Activated CD4-positive, alpha-beta memory T cell treated with anti-CD3 and anti-CD28 coated beads, Interleukin-2, amount 10 ng/mL, durations not matched to agents 7 days and 5 days (primary cell): ENCODE results near the gene KIF3C. TPM values are rescaled to one million over a fixed set of nuclear protein-coding genes. Genes with fewer than 3 reads are reported as not detected.
A peak's percentile ranks its signal among the peaks of the same experiment; 100 is the strongest.
"Not testable (repeated sequence)": the region's sequence is repeated elsewhere in the genome, so short reads cannot be mapped to it uniquely, and the experiment has no call there.

ENCODE experiments used
- CTCF ChIA-PET: fragments of 350-600 bp; sonication (Branson Sonifier 250); formaldehyde crosslinking; loops from one replicate; lab custom pipeline; 2021; ENCODE audit warnings: antibody characterized with exemption, inconsistent platforms; lab: Charles Lee
- POLR2A ChIA-PET: fragments of 350-600 bp; sonication (Branson Sonifier 250); formaldehyde crosslinking; loops from one replicate; lab custom pipeline; 2021; ENCODE audit warnings: antibody characterized with exemption; lab: Charles Lee
- DNase-seq: peaks from one replicate; pipeline ENCODE4 v3.0.0-alpha.2; 2020
- H3K27ac Mint-ChIP-seq: one replicate; pipeline ENCODE4 v1.8.0; 2021; ENCODE audit warnings: mild to moderate bottlenecking, mixed read lengths
- H3K27me3 Mint-ChIP-seq: one replicate; pipeline ENCODE4 v1.8.0; 2021; ENCODE audit warnings: mixed read lengths
- H3K36me3 Mint-ChIP-seq: one replicate; pipeline ENCODE4 v1.8.0; 2021; ENCODE audit warnings: low read depth, mixed read lengths
- H3K4me1 Mint-ChIP-seq: one replicate; pipeline ENCODE4 v1.8.0; 2021; ENCODE audit warnings: mixed read lengths
- H3K4me3 Mint-ChIP-seq: one replicate; pipeline ENCODE4 v1.8.0; 2021; ENCODE audit warnings: mild to moderate bottlenecking, mixed read lengths
- H3K9me3 Mint-ChIP-seq: one replicate; pipeline ENCODE4 v1.8.0; 2021; ENCODE audit warnings: mixed read lengths
- total RNA-seq, 2 experiments: library from RNA; stranded (reverse); gene quantifications; one replicate each; pipeline ENCODE4 v1.2.3, GENCODE V29; 2021

The KIF3C gene
- total RNA-seq, 2 experiments from 2014 or later: 10.3 to 10.7 TPM

- Mint-ChIP-seq H3K36me3 (no peaks in the 10 kb centered on the region), H3K4me1 (peaks cover 14% of the 10 kb centered on the region), H3K27ac (no peak overlapping the region), H3K4me3 (no peak overlapping the region), H3K27me3 (no peaks in the 10 kb centered on the region), H3K9me3 (no peaks in the 10 kb centered on the region)
- ChIA-PET POLR2A (no interaction called here), CTCF (interaction anchor here (0.5 to 1.6 kb wide), 2 partner anchors 26 to 500 kb away, joined by 3 to 4 read pairs; no protein-coding TSS in a partner anchor)
- no peak for DNase-seq
Measured at GRCh38 chr2:25976983-25977741, 5.1 kb downstream of the KIF3C start.

- CTCF ChIA-PET: interaction anchor here (1.0 to 2.3 kb wide), 5 partner anchors 11 to 121 kb away, joined by 3 to 10 read pairs (median 4); no protein-coding TSS in a partner anchor
- no peaks in the 10 kb centered on the region for H3K27me3 Mint-ChIP-seq
Measured at GRCh38 chr2:25972049-25972823, 10.1 kb downstream of the KIF3C start.

GRCh38 chr2:25971596-25971995, 10.7 kb downstream of the KIF3C start:
- Mint-ChIP-seq H3K4me1 (peaks cover 5% of the 10 kb centered on the region), H3K36me3 (no peaks in the 10 kb centered on the region), H3K9me3 (no peaks in the 10 kb centered on the region), H3K4me3 (no peak overlapping the region), H3K27ac (no peak overlapping the region), H3K27me3 (no peaks in the 10 kb centered on the region)
- ChIA-PET POLR2A (interaction anchor here (2.2 kb wide), 1 partner anchor 10 kb away, joined by 13 read pairs; the partner anchor contains the start of gene KIF3C), CTCF (interaction anchor here (1.0 to 2.3 kb wide), 4 partner anchors 10 to 21 kb away, joined by 3 to 10 read pairs (median 4); partner anchors contain the start of gene KIF3C)
- no peak for DNase-seq

More at GRCh38 chr2:25972049-25972823, 10.1 kb downstream of the KIF3C start:
- POLR2A ChIA-PET: interaction anchor here (2.2 kb wide), 1 partner anchor 9 kb away, joined by 13 read pairs; the partner anchor contains the start of gene KIF3C
- no peak for DNase-seq
- no peak overlapping the region for H3K4me3 Mint-ChIP-seq
- H3K27ac Mint-ChIP-seq: no peak overlapping the region
- H3K36me3 Mint-ChIP-seq: no peaks in the 10 kb centered on the region
- peaks cover 6% of the 10 kb centered on the region for H3K4me1 Mint-ChIP-seq
- no peaks in the 10 kb centered on the region for H3K9me3 Mint-ChIP-seq

GRCh38 chr2:25966531-25967270, 15.6 kb downstream of the KIF3C start:
- Mint-ChIP-seq H3K27ac (no peak overlapping the region), H3K27me3 (no peaks in the 10 kb centered on the region), H3K4me1 (peaks cover 11% of the 10 kb centered on the region), H3K9me3 (no peaks in the 10 kb centered on the region), H3K4me3 (no peak overlapping the region), H3K36me3 (no peaks in the 10 kb centered on the region)
- CTCF ChIA-PET: interaction anchor here (1.1 to 1.3 kb wide), 2 partner anchors 10 to 12 kb away, joined by 3 read pairs; no protein-coding TSS in a partner anchor
- no peak for DNase-seq
- POLR2A ChIA-PET: no interaction called here

GRCh38 chr2:25964891-25965290, 17.4 kb downstream of the KIF3C start:
- H3K27ac Mint-ChIP-seq: no peak overlapping the region
- H3K27me3 Mint-ChIP-seq: no peaks in the 10 kb centered on the region
- no peak overlapping the region for H3K4me3 Mint-ChIP-seq
- no peaks in the 10 kb centered on the region for H3K9me3 Mint-ChIP-seq
- POLR2A ChIA-PET: no interaction called here
- CTCF ChIA-PET: no interaction called here
- DNase-seq: no peak
- peaks cover 25% of the 10 kb centered on the region for H3K4me1 Mint-ChIP-seq
- no peaks in the 10 kb centered on the region for H3K36me3 Mint-ChIP-seq

GRCh38 chr2:25960920-25961319, 21.4 kb downstream of the KIF3C start:
- ChIA-PET CTCF (interaction anchor here (0.6 to 3.5 kb wide), 5 partner anchors 10 to 39 kb away, joined by 3 to 16 read pairs (median 4); no protein-coding TSS in a partner anchor), POLR2A (interaction anchor here (1.0 kb wide), 1 partner anchor 72 kb away, joined by 3 read pairs; the partner anchor contains the start of gene RAB10)
- H3K4me1 Mint-ChIP-seq: peaks cover 20% of the 10 kb centered on the region
- H3K9me3 Mint-ChIP-seq: no peaks in the 10 kb centered on the region
- H3K27ac Mint-ChIP-seq: peak overlapping the region; percentile 48
- no peak overlapping the region for H3K4me3 Mint-ChIP-seq
- no peaks in the 10 kb centered on the region for H3K36me3 Mint-ChIP-seq
- no peaks in the 10 kb centered on the region for H3K27me3 Mint-ChIP-seq
- no peak for DNase-seq

GRCh38 chr2:25960396-25960795, 21.9 kb downstream of the KIF3C start:
- H3K9me3 Mint-ChIP-seq: no peaks in the 10 kb centered on the region
- CTCF ChIA-PET: interaction anchor here (1.3 to 3.5 kb wide), 4 partner anchors 9 to 31 kb away, joined by 3 to 16 read pairs (median 4); no protein-coding TSS in a partner anchor
- DNase-seq: no peak
- no peak overlapping the region for H3K4me3 Mint-ChIP-seq
- H3K27me3 Mint-ChIP-seq: no peaks in the 10 kb centered on the region
- POLR2A ChIA-PET: interaction anchor here (1.0 kb wide), 1 partner anchor 73 kb away, joined by 3 read pairs; the partner anchor contains the start of gene RAB10
- peaks cover 20% of the 10 kb centered on the region for H3K4me1 Mint-ChIP-seq
- H3K27ac Mint-ChIP-seq: no peak overlapping the region
- H3K36me3 Mint-ChIP-seq: no peaks in the 10 kb centered on the region

GRCh38 chr2:25958611-25959010, 23.7 kb downstream of the KIF3C start:
- POLR2A ChIA-PET, H3K27me3 Mint-ChIP-seq, DNase-seq, H3K27ac Mint-ChIP-seq, H3K9me3 Mint-ChIP-seq, H3K36me3 Mint-ChIP-seq, H3K4me3 Mint-ChIP-seq: not testable (repeated sequence)
- peaks cover 20% of the 10 kb centered on the region for H3K4me1 Mint-ChIP-seq
- CTCF ChIA-PET: interaction anchor here (0.5 to 3.5 kb wide), 2 partner anchors 7 to 102 kb away, joined by 4 to 16 read pairs; no protein-coding TSS in a partner anchor

GRCh38 chr2:25957743-25958142, 24.6 kb downstream of the KIF3C start:
- POLR2A ChIA-PET: no interaction called here
- H3K36me3 Mint-ChIP-seq: no peaks in the 10 kb centered on the region
- H3K4me3 Mint-ChIP-seq: no peak overlapping the region
- CTCF ChIA-PET: interaction anchor here (4.0 kb wide), 1 partner anchor 106 kb away, joined by 11 read pairs; no protein-coding TSS in a partner anchor
- no peaks in the 10 kb centered on the region for H3K9me3 Mint-ChIP-seq
- H3K27me3 Mint-ChIP-seq: no peaks in the 10 kb centered on the region
- peaks cover 20% of the 10 kb centered on the region for H3K4me1 Mint-ChIP-seq
- no peak for DNase-seq
- no peak overlapping the region for H3K27ac Mint-ChIP-seq

- ChIA-PET CTCF (interaction anchor here (0.8 to 4.0 kb wide), 10 partner anchors 8 to 229 kb away, joined by 3 to 11 read pairs (median 4); partner anchors contain the start of gene ASXL2), POLR2A (interaction anchor here (0.7 kb wide), 1 partner anchor 79 kb away, joined by 3 read pairs; no protein-coding TSS in a partner anchor)
- Mint-ChIP-seq H3K27ac (no peak overlapping the region), H3K4me1 (peaks cover 9% of the 10 kb centered on the region), H3K9me3 (no peaks in the 10 kb centered on the region), H3K4me3 (no peak overlapping the region), H3K27me3 (no peaks in the 10 kb centered on the region), H3K36me3 (no peaks in the 10 kb centered on the region)
- no peak for DNase-seq
Measured at GRCh38 chr2:25955869-25956535, 26.3 kb downstream of the KIF3C start.

- H3K27ac Mint-ChIP-seq: no peak overlapping the region
- CTCF ChIA-PET: interaction anchor here (1.1 to 4.0 kb wide), 5 partner anchors 9 to 230 kb away, joined by 3 to 11 read pairs (median 5); partner anchors contain the start of gene ASXL2
Measured at GRCh38 chr2:25955036-25955435, 27.3 kb downstream of the KIF3C start.

More at GRCh38 chr2:25955036-25955435, 27.3 kb downstream of the KIF3C start:
- H3K36me3 Mint-ChIP-seq: no peaks in the 10 kb centered on the region
- no peaks in the 10 kb centered on the region for H3K9me3 Mint-ChIP-seq
- H3K4me1 Mint-ChIP-seq: peaks cover 2% of the 10 kb centered on the region
- DNase-seq: no peak
- no peaks in the 10 kb centered on the region for H3K27me3 Mint-ChIP-seq
- no peak overlapping the region for H3K4me3 Mint-ChIP-seq
- POLR2A ChIA-PET: no interaction called here
